Body of pancreas (tissue), 4 donors: ENCODE data around the gene STARD3. TPM values are rescaled to one million over a fixed set of nuclear protein-coding genes. Genes with fewer than 3 reads are reported as not detected.

Experiments
- ATAC-seq: fragments of 150-250 bp; one replicate; pipeline ENCODE4 v1.9.1; 2016
- DNase-seq, 4 donors: peaks; one replicate each; pipeline ENCODE4 v3.0.0-alpha.2; 2019
- H3K27ac ChIP-seq, 4 donors: fragments of 200-600 bp; sonication (generic); 1 replicate in 3 of 4; 2 replicates in 1 of 4; pipeline versions ENCODE4 v1.5.1 to v1.6.1; 2016 to 2019; ENCODE audit warnings: mild to moderate bottlenecking in 1 of 4, mixed read lengths in 1 of 4, moderate library complexity in 1 of 4
- H3K27me3 ChIP-seq, 2 donors: fragments of 200-600 bp; sonication (generic); one replicate each; pipeline ENCODE4 v1.6.0; 2016; ENCODE audit warnings: mild to moderate bottlenecking in 1 of 2
- H3K36me3 ChIP-seq, 2 donors: fragments of 200-600 bp; sonication (generic); replicated peaks in 1 of 2; 2 replicates each; pipeline ENCODE4 v1.5.1; 2016; ENCODE audit warnings: low read depth in 2 of 2; ENCODE audit not compliant: insufficient read depth in 1 of 2
- H3K4me1 ChIP-seq: fragments of 200-600 bp; sonication (generic); one replicate; pipeline ENCODE4 v1.6.0; 2016
- H3K4me3 ChIP-seq, 2 donors: fragments of 200-600 bp; sonication (generic); 1 replicate in 1 of 2; 2 replicates in 1 of 2; pipeline ENCODE4 v1.5.1; 2016 to 2019
- H3K9me3 ChIP-seq, 3 donors: fragments of 200-600 bp; sonication (generic); 1 replicate in 2 of 3; 2 replicates in 1 of 3; pipeline ENCODE4 v1.5.1; 2016
- CTCF ChIP-seq, 7 experiments: fragments of 450-650 bp in 4 of 7; fragments of 200-600 bp in 3 of 7; sonication (generic) in 3 of 7; IDR thresholded peaks; one replicate each; pipeline ENCODE4 v1.5.1; 2016 to 2019; ENCODE audit warnings: antibody characterized with exemption in 7 of 7
- POLR2A ChIP-seq, 3 donors: fragments of 450-650 bp; IDR thresholded peaks; one replicate each; pipeline ENCODE4 v1.6.1; 2016; ENCODE audit warnings: antibody characterized with exemption in 3 of 3, mild to moderate bottlenecking in 2 of 3
- WGBS, 2 donors: methylation state at CpG; one replicate each; pipeline ENCODE4 v1.1.5; 2017; 5-methylcytosine and 5-hydroxymethylcytosine counted together
- intact Hi-C: fragments of 100-400 bp; cut with DNase I; formaldehyde crosslinking; loops from one replicate; pipeline ENCODE4 v1.15.1; 2023
- total RNA-seq, 2 donors: library from RNA; depleted of rRNA; stranded (reverse); fragments of >200 nt; gene quantifications; one replicate each; pipeline ENCODE4 v1.1.0, GENCODE V29; 2016

STARD3 gene
- total RNA-seq, 2 donors from 2014 or later = 30.1 to 63.9 TPM

GRCh38 chr17:39664581-39665561 lies 27.9 kb downstream of the STARD3 start, which contains the start of gene TCAP:
Gene TCAP (plus strand): TSS chr17:39665349. CDS start chr17:39665360, 11 bp downstream.
- Histone ChIP-seq H3K27ac (no peak within 1 kb of the TSS), H3K4me3 (no peak within 1 kb of the TSS), H3K36me3 (peaks cover 0 to 6% of the 10 kb centered on the region in 2 donors), H3K27me3 (no peaks in the 10 kb centered on the region), H3K4me1 (peaks cover 24% of the 10 kb centered on the region), H3K9me3 (no peaks in the 10 kb centered on the region)
- TF ChIP-seq POLR2A (IDR thresholded peaks at IDR 0.05) (no peak), CTCF (IDR thresholded peaks at IDR 0.05) (no peak)
- intact Hi-C loops = no loop called here
- WGBS, 2 donors = 37 to 59% methylated on average over 9 to 12 of the region's 15 CpGs
- no peak for ATAC-seq
- no peak for DNase-seq

- no peak for ATAC-seq
- intact Hi-C loops = no loop called here
- peak in 1 of 4 donors; percentile 31 for DNase-seq
- no peaks in the 10 kb centered on the region for H3K27me3 ChIP-seq
- no peak overlapping the region for H3K27ac ChIP-seq
- H3K36me3 ChIP-seq = peaks cover 0 to 2% of the 10 kb centered on the region in 2 donors
- H3K4me1 ChIP-seq = peaks cover 24% of the 10 kb centered on the region
- 44% methylated on average over 17 of the region's 17 CpGs; no CpG with 5 or more reads in 1 of the 2 donors for WGBS, 2 donors
- no peak for TF ChIP-seq POLR2A (IDR thresholded peaks at IDR 0.05)
- peak in 3 of 7 experiments; percentile 6 to 10 (median 6) for TF ChIP-seq CTCF (IDR thresholded peaks at IDR 0.05)
- no peak overlapping the region for H3K4me3 ChIP-seq
- no peaks in the 10 kb centered on the region for H3K9me3 ChIP-seq
Measured at GRCh38 chr17:39665642-39666224, 28.8 kb downstream of the STARD3 start.

- Histone ChIP-seq H3K36me3 (no peaks in the 10 kb centered on the region), H3K27me3 (no peaks in the 10 kb centered on the region), H3K4me1 (peaks cover 25% of the 10 kb centered on the region), H3K27ac (no peak overlapping the region), H3K4me3 (no peak overlapping the region), H3K9me3 (no peaks in the 10 kb centered on the region)
- TF ChIP-seq POLR2A (IDR thresholded peaks at IDR 0.05) = no peak
- no peak for TF ChIP-seq CTCF (IDR thresholded peaks at IDR 0.05)
- intact Hi-C loops = no loop called here
- ATAC-seq (no peak), DNase-seq (no peak)
- WGBS, 2 donors = 32 to 53% methylated on average over 2 of the region's 2 CpGs
Measured at GRCh38 chr17:39666231-39666600, 29.3 kb downstream of the STARD3 start.

DNA sequence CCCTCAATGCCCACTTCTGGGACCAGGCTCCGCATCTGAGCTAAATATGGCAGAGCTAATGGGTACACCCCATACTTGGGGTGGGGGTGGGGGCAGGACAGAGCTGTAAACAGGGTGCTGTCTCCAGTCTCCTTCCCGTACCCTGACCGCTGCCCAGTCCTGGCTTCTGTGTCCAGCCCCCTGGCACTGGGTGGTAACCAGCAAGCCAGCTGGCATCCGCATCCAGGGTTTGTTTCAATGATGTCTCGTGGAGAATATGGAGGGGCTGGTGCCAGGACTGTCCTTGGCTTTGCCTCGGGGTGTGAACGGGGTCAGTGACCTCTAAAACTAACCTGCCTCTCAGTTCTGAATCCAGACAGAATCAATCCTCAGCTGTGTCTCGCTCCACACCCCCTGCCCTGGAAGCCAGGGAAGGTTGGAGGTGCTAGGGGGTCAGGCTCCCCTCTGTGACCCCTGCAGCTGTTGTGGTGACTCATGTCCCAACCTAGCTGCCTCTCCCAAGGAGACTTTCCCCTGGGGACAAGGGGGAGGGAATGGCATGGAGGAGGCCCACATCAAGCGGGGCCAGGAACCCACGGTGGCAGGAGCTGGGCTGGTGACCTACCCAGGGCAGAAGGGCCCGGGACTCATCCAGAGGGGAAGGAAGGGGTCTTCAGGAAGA lies 29.8 kb downstream of the STARD3 start:
- Histone ChIP-seq H3K4me3 (no peak overlapping the region), H3K36me3 (no peaks in the 10 kb centered on the region), H3K27me3 (no peaks in the 10 kb centered on the region), H3K27ac (no peak overlapping the region), H3K9me3 (no peaks in the 10 kb centered on the region), H3K4me1 (peaks cover 30% of the 10 kb centered on the region)
- TF ChIP-seq POLR2A (IDR thresholded peaks at IDR 0.05) (no peak), CTCF (IDR thresholded peaks at IDR 0.05) (no peak)
- DNase-seq = no peak
- WGBS, 2 donors = 43 to 52% methylated on average over 8 to 11 of the region's 11 CpGs
- ATAC-seq = no peak
- intact Hi-C loops = no loop called here
